ENCODE measurements around the gene C19orf18.
"Not testable (repeated sequence)": the region's sequence is repeated elsewhere in the genome, so short reads cannot be mapped to it uniquely, and the experiment has no call there.

Gene C19orf18

GRCh38 chr19:57974434-57974833, at the start of gene C19orf18:
C19orf18 (minus strand) TSS chr19:57974534; CDS start chr19:57974432, 102 bp downstream.
- no peak for DNase-seq

GRCh38 chr19:58022283-58022660, 47.9 kb upstream of the C19orf18 start:
- no peak for DNase-seq

- peak; percentile 61 for DNase-seq
These were observed 47.4 kb upstream of the C19orf18 start for GRCh38 chr19:58021541-58022282.

- no peak for DNase-seq
These were observed 45.8 kb upstream of the C19orf18 start for GRCh38 chr19:58020129-58020528.

GRCh38 chr19:58014141-58014540, 39.8 kb upstream of the C19orf18 start:
- DNase-seq, result no peak

GRCh38 chr19:58010507-58010906, 36.2 kb upstream of the C19orf18 start:
- DNase-seq, result no peak

- DNase-seq, result peak; percentile 81
These were observed 35.5 kb upstream of the C19orf18 start for GRCh38 chr19:58009666-58010301.

- no peak for DNase-seq
These were observed 34.9 kb upstream of the C19orf18 start for GRCh38 chr19:58009301-58009665.

GRCh38 chr19:58008877-58009276, 34.5 kb upstream of the C19orf18 start:
- not testable (repeated sequence) for DNase-seq

GRCh38 chr19:58007285-58007684, 33.0 kb upstream of the C19orf18 start:
- DNase-seq, result peak; percentile 31

- DNase-seq, result peak; percentile 53
These were observed 29.0 kb upstream of the C19orf18 start for GRCh38 chr19:58003174-58003828.

- peak; percentile 89 for DNase-seq
These were observed 28.2 kb upstream of the C19orf18 start, which contains the start of gene ZNF606 for GRCh38 chr19:58002384-58003173. ZNF606 (minus strand) TSS chr19:58002820; CDS start chr19:58001319, 1,501 bp downstream.

GRCh38 chr19:58001895-58002369, 27.6 kb upstream of the C19orf18 start:
- peak; percentile 40 for DNase-seq

- DNase-seq, result no peak
These were observed 26.3 kb upstream of the C19orf18 start for GRCh38 chr19:58000677-58001076.

GRCh38 chr19:57992841-57993240, 18.5 kb upstream of the C19orf18 start:
- no peak for DNase-seq

GRCh38 chr19:57978586-57979289, 4.4 kb upstream of the C19orf18 start:
- DNase-seq, result peak; percentile 3

GRCh38 chr19:57964761-57965160, 9.6 kb downstream of the C19orf18 start:
- no peak for DNase-seq

GRCh38 chr19:57961785-57962184, 12.5 kb downstream of the C19orf18 start:
- DNase-seq, result no peak

- DNase-seq, result no peak
These were observed 19.3 kb downstream of the C19orf18 start for GRCh38 chr19:57954996-57955395.

- no peak for DNase-seq
These were observed 24.6 kb downstream of the C19orf18 start for GRCh38 chr19:57949702-57950101.

- no peak for DNase-seq
These were observed 25.0 kb downstream of the C19orf18 start for GRCh38 chr19:57949296-57949695.

Data from hematopoietic multipotent progenitor cell treated with erythropoietin and hydrocortisone succinate and interleukin-3 and kit ligand, for 8 days (in vitro differentiated cells).